AG20443 (cell line): ENCODE measurements around the gene CRIP3.
A peak's percentile ranks its signal among the peaks of the same experiment; 100 is the strongest.
"Not testable (repeated sequence)": the region's sequence is repeated elsewhere in the genome, so short reads cannot be mapped to it uniquely, and the experiment has no call there.

ENCODE experiments used
- DNase-seq: peaks from one replicate; pipeline ENCODE4 v3.0.0; 2012; ENCODE audit warnings: low spot score, mixed read lengths

Gene CRIP3

DNA sequence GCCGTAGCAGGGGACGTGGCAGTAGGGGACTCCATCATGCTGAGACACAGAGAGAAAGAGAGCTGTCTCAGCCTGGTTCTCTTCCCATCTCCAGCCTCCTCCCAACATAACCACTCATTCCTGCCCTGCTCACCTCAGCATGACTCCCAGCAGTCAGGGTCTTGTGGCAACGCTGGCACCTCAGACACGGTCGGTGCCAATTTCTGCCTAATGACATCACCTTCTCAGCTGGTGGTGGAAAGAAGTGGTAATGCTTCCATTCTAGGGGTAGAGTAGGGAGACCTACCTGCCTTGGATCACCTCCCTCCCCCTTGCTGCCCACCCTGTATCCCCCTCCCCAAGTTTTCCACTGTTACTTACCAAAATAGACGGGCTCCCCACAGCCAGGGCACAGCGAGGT, 2.5 kb downstream of the CRIP3 start:
- DNase-seq = no peak

GRCh38 chr6:43304882-43305281, 3.7 kb downstream of the CRIP3 start:
- no peak for DNase-seq

GRCh38 chr6:43304361-43304760, 4.3 kb downstream of the CRIP3 start:
- no peak for DNase-seq

DNA sequence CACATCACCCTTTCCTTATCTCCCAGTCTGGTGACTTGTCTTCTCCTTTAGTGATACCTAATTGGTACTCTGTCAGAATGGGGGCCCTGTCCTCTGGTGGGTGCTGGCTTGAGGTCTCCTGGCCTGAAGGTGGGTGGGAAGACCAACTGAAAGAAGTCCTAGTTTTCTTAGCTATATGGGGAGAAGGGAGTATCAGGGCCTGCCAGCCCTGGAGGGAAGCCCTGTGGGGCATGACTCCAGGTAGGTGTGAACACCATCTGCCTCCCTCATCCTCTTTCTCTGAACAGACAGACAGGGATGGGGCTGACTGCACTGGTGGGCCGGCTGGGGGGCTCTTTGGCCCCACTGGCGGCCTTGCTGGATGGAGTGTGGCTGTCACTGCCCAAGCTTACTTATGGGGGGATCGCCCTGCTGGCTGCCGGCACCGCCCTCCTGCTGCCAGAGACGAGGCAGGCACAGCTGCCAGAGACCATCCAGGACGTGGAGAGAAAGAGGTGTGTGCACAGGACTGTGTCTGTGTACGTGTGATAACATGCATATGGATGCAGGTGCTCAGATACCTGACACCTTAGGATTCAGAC, 4.8 kb downstream of the CRIP3 start:
- no peak for DNase-seq

DNA sequence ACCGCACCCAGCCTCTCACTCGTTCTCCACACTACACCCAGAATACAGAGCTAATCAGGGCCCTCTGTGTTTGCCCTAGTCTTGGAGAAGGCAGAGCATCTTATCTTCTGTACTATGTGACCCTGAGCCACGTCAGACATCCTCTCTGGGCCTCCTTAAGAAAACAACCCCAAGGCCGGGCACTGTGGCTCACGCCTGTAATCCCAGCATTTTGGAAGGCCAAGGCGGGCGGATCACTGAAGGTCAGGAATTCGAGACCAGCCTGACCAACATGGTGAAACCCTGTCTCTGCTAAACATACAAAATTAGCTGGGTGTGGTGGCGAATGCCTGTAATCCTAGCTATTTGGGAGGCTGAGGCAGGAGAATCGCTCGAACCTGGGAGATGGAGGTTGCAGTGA, 5.6 kb downstream of the CRIP3 start:
- DNase-seq = not testable (repeated sequence)

GRCh38 chr6:43302126-43302525, 6.5 kb downstream of the CRIP3 start:
- no peak for DNase-seq

DNA sequence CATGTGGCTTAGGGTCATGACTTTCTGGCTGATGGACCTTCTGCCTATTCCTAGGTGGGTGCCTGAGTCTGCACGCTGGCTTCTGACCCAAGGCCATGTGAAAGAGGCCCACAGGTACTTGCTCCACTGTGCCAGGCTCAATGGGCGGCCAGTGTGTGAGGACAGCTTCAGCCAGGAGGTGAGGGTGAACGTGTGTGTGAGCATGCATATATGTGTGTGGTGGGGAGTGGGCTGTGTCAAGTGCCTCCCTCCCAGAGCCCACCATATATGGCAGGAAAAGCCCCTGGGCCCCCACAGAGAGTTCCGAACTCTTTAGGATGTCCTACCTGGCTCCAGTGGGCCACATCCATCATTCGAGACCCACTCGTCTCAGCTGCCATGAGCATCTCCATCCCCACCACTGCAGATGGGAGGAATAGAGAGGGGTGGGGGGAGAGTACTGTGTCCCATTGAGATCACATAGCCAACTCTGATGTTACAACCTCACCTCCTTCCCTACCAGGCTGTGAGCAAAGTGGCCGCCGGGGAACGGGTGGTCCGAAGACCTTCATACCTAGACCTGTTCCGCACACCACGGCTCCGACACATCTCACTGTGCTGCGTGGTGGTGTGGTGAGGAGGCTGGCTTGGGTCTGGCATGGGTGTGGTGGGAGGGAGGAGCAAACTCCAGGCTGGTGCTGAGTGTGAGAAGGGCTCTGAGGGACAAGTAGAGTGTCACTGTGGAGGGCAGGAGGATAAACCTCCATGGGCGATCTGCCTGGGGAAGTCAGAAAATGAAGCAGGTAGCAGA, 7.3 kb downstream of the CRIP3 start:
- DNase-seq = no peak

- no peak for DNase-seq
These were observed 9.0 kb downstream of the CRIP3 start for GRCh38 chr6:43299338-43300293.

DNA sequence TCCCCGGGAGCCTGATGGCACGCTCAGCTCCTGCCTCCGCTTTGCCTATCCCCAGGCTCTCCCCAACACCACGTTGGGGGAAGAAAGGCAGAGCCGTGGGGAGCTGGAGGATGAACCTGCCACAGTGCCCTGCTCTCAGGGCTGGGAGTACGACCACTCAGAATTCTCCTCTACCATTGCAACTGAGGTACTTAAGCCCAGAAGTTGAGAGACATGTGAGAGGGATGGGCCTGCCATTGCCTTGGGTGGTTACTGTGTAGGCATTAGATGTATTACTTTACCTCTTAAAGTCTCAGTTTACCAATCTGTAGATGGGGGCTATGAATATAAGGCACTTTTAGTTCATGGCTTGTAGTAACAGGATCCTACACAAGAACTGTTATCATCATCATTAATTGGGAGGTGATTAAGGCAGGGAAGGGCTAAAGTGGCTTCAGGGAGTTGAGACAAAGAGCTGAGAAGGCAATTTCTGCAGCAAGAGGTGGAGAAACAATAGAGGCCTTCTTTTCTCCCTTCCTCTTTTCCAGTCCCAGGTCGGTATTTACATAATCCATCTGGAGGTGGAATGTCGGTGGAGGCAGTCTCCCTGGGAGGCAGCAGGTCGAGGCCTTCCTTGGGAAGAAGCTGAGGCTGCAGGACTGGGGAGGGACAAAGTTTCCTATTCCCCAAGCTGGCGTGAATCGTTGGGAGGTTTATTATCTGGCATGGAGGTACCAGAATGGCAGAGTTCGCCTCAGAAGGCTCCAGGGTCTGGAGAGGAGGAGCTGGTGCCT, 9.9 kb downstream of the CRIP3 start:
- no peak for DNase-seq

DNA sequence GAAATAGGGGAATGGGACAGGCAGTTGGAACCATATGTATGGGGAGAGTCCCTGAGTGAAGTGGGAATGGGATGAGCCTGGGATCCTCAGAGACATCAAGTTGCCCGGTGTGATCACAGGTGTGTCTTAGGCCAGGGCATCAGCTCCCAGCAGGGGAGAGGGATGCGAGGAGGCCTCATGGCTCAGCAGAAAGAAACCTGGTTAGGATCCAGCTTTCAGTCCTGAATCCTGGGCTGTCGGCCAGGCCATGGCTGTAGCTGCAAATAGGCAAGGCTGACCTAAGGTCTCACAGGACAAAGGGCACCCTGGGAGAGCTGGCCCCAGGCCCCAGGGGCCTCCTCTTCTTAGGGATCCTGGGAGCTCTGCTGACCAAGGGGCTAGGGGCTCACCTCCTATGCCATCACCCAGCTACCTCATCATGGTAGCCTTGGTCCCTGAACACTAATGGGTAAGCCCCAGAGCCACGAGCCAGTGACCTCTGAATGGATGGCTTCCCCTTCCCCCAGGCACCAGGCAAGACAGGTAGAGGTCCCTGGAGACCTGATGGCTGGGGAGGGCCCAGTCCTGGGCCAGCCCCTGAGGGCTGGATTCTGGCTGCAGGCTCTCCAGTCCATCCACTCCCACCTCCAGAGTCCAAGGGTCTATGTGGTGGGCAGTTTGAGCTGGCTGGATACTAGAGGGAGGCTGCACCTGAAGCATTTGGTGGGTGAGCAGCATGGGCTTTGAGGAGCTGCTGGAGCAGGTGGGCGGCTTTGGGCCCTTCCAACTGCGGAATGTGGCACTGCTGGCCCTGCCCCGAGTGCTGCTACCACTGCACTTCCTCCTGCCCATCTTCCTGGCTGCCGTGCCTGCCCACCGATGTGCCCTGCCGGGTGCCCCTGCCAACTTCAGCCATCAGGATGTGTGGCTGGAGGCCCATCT, 10.7 kb downstream of the CRIP3 start, which contains the start of gene SLC22A7:
Gene SLC22A7 (plus strand): TSS at position 617 of the 921 bp plus-strand sequence. CDS start 99 bp downstream, at position 716.
- DNase-seq = no peak

- no peak for DNase-seq
These were observed 11.7 kb downstream of the CRIP3 start for GRCh38 chr6:43296780-43297497.

GRCh38 chr6:43295456-43295855, 13.2 kb downstream of the CRIP3 start:
- DNase-seq = no peak

DNA sequence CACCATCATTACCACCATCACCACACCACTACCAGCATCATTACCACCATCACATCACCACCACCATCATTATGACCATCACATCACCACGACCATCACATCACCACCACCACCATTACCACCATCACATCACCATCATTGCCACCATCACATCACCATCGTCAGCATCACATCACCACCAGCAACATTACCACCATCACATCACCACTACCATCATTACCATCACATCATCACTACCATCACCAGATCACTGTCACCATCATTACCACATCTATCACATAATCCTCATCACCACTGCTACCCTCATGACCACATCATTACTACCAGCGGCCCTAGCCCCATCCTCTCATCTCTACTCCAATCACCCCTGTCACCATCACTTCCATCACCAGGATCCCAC, 14.1 kb downstream of the CRIP3 start:
- no peak for DNase-seq

DNA sequence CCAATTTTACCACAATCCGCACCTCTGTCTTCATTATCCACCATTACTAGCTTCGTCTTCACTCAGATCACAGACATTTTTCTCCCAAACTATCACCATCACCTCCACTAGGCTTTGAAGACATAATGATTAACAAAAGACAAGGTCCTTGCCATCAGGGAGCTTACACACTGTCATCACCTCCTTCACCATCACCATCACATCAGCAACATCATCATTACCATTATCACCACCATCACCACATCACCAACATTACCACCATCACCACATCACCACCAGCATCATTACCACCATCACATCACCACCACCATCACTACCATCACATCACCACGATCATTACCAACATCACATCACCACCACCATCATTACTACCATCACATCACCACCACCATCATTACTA, 14.9 kb downstream of the CRIP3 start:
- no peak for DNase-seq

GRCh38 chr6:43292763-43293318, 15.8 kb downstream of the CRIP3 start:
- DNase-seq = no peak

- no peak for DNase-seq
These were observed 16.3 kb downstream of the CRIP3 start for GRCh38 chr6:43292341-43292740.

DNA sequence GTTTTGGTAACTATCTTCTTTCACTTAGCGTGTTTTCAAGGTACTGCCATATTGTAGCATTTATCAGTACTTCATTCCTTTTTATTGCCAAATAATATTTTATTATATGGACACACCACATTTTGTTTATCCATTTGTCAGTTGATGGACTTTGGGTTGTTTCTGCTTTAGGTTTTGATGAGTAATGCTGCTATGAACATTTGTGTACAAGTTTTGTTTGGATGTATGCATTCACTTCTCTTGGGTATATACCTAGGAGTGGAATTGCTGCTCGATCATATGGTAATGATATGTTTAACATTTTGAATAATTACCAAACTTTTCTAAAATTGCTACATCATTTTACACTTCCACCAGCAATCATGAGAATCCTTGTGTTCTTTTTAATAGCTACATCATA, 16.9 kb downstream of the CRIP3 start:
- no peak for DNase-seq

DNA sequence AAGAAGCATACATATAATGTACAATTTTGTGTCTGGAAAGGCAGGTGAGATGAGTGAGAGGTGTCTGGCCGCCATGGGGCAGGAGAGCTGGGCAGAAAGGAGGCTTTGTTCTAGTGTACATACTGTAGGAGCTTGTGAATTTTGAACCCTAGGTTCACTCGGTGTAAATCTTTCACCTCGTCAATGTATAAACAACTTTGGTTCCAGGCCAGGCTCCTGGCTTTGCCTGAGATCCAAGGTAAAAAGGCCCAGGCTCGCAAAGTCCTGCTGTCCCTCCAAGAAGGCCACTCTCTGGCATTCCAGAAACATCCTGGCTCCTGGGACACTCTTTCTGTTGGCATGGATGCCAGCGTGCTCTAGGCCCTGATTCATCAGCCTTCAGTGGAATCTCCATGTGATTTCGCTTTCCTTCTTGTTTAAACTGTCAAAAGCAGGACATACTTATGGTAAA, 17.7 kb downstream of the CRIP3 start:
- peak; percentile 54 for DNase-seq

GRCh38 chr6:43290339-43290904, 18.2 kb downstream of the CRIP3 start:
- DNase-seq = no peak
